ENCODE measurements around the gene RPL10. TPM values are rescaled to one million over a fixed set of nuclear protein-coding genes. Genes with fewer than 3 reads are reported as not detected.

The RPL10 gene
- total RNA-seq, 1 experiment from 2014 or later = 2,466 TPM

DNA sequence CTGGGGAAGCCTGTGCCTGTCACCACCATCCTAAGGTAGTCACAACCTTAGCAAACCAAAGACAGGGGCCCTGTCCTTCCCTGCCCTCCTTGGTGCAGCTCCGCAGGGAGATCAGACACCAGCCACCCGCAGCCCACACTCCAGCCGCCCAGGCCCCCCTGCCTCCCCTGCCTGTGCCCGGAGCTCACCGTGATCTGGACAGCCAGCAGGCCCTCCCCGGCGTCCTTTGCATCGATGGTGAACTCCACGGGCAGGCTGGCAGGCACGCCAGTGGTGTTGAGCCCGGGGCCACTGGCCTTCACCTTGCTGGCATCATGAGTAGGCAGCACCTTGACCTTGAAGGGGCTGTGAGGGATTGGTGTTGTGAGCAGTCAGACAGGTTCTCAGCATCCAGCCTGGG, 40.2 kb upstream of the RPL10 start:
- intact Hi-C loops (cut with micrococcal nuclease; ENCODE audit: unreplicated experiment) = no loop called here
- CTCF ChIA-PET = no interaction called here
- Histone ChIP-seq H3K9me3 (ENCODE audit: control insufficient read depth, insufficient read depth, low read depth, low read length) (no peaks in the 10 kb centered on the region), H3K4me1 (ENCODE audit: control insufficient read depth, insufficient read depth, low read length) (no peaks in the 10 kb centered on the region), H3K27me3 (ENCODE audit: control insufficient read depth, insufficient read depth, low read length) (no peaks in the 10 kb centered on the region), H3K27ac (ENCODE audit: low read length) (no peak overlapping the region), H3K4me3 (ENCODE audit: low read depth in 2 of 2, low read length in 2 of 2) (no peak overlapping the region), H3K36me3 (ENCODE audit: control insufficient read depth, insufficient read depth, low read length) (peaks cover 14% of the 10 kb centered on the region)
- in situ Hi-C loops (cut with HindIII; ENCODE audit: low pct_unique_long_range_greater_than_20kb, low sequenced_read_pairs) = no loop called here
- DNase-seq (ENCODE audit: low read depth, low spot score) (no peak), ATAC-seq (no peak)
- TF ChIP-seq POLR2AphosphoS5 (IDR thresholded peaks at IDR 0.05; ENCODE audit: low read depth, low read length) (no peak), SIN3A (IDR thresholded peaks at IDR 0.05; ENCODE audit: borderline replicate concordance, insufficient read depth, low read depth, low read length) (no peak), TCF7L2 (IDR thresholded peaks at IDR 0.05; ENCODE audit: low read depth, low read length) (no peak), REST (IDR thresholded peaks at IDR 0.05; ENCODE audit: insufficient read depth in 1 of 2, low read depth in 2 of 2, low read length in 1 of 2) (no peak)
- TF ChIP-seq, protein P1, sequence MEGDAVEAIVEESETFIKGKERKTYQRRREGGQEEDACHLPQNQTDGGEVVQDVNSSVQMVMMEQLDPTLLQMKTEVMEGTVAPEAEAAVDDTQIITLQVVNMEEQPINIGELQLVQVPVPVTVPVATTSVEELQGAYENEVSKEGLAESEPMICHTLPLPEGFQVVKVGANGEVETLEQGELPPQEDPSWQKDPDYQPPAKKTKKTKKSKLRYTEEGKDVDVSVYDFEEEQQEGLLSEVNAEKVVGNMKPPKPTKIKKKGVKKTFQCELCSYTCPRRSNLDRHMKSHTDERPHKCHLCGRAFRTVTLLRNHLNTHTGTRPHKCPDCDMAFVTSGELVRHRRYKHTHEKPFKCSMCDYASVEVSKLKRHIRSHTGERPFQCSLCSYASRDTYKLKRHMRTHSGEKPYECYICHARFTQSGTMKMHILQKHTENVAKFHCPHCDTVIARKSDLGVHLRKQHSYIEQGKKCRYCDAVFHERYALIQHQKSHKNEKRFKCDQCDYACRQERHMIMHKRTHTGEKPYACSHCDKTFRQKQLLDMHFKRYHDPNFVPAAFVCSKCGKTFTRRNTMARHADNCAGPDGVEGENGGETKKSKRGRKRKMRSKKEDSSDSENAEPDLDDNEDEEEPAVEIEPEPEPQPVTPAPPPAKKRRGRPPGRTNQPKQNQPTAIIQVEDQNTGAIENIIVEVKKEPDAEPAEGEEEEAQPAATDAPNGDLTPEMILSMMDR (IDR thresholded peaks at IDR 0.05) = no peak
- BruUV-seq (replicated peaks) = no TSS peak
- POLR2A ChIA-PET = no interaction called here

- no TSS peak for BruUV-seq (replicated peaks)
- in situ Hi-C loops (cut with HindIII; ENCODE audit: low pct_unique_long_range_greater_than_20kb, low sequenced_read_pairs) (no loop called here), intact Hi-C loops (cut with micrococcal nuclease; ENCODE audit: unreplicated experiment) (no loop called here)
- no peaks in the 10 kb centered on the region for H3K27me3 ChIP-seq (ENCODE audit: control insufficient read depth, insufficient read depth, low read length)
- ATAC-seq = no peak
- H3K4me3 ChIP-seq (ENCODE audit: low read depth in 2 of 2, low read length in 2 of 2) = no peak overlapping the region
- TF ChIP-seq TCF7L2 (IDR thresholded peaks at IDR 0.05; ENCODE audit: low read depth, low read length) (no peak), POLR2AphosphoS5 (IDR thresholded peaks at IDR 0.05; ENCODE audit: low read depth, low read length) (no peak), REST (IDR thresholded peaks at IDR 0.05; ENCODE audit: insufficient read depth in 1 of 2, low read depth in 2 of 2, low read length in 1 of 2) (no peak), SIN3A (IDR thresholded peaks at IDR 0.05; ENCODE audit: borderline replicate concordance, insufficient read depth, low read depth, low read length) (no peak)
- TF ChIP-seq, protein P1 (IDR thresholded peaks at IDR 0.05) = no peak
- CTCF ChIA-PET = no interaction called here
- H3K36me3 ChIP-seq (ENCODE audit: control insufficient read depth, insufficient read depth, low read length) = peaks cover 14% of the 10 kb centered on the region
- POLR2A ChIA-PET = no interaction called here
- H3K27ac ChIP-seq (ENCODE audit: low read length) = no peak overlapping the region
- H3K9me3 ChIP-seq (ENCODE audit: control insufficient read depth, insufficient read depth, low read depth, low read length) = no peaks in the 10 kb centered on the region
- DNase-seq (ENCODE audit: low read depth, low spot score) = no peak
- H3K4me1 ChIP-seq (ENCODE audit: control insufficient read depth, insufficient read depth, low read length) = no peaks in the 10 kb centered on the region
Measured at GRCh38 chrX:154358829-154359228, 39.3 kb upstream of the RPL10 start.
